ENCODE measurements around the gene PER3. TPM values are rescaled to one million over a fixed set of nuclear protein-coding genes. Genes with fewer than 3 reads are reported as not detected.

The PER3 gene
- total and polyA plus RNA-seq, 3 donors from 2014 or later, result 15.4 to 40.8 (median 32.7) TPM

DNA sequence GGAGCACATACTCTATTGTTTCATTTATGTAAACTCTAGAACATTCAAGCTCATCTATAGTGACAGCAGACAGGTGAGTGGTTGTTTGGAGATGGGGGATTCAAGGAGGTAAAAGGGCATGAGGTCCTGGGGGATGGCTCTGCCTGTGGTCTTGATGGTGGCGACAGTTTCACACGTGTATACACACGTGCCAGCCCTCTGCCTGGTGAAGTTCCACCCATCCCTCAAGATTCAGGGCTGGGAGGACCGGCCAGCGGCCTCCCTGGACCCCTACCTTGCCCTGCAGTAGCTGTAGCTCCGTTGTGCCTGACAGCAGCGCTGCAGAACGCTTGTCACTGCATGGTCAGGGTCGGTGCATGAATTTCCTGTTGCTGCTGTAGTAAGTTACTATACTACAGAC lies 107.7 kb downstream of the PER3 start:
- Histone ChIP-seq H3K4me1 (no peaks in the 10 kb centered on the region), H3K4me3 (no peak overlapping the region), H3K27me3 (no peaks in the 10 kb centered on the region), H3K9me3 (no peaks in the 10 kb centered on the region), H3K36me3 (ENCODE audit: low read depth, missing control alignments) (no peaks in the 10 kb centered on the region), H3K27ac (no peak overlapping the region)
- DNase-seq, result no peak
- WGBS, 2 donors, result 68 to 69% methylated on average over 9 of the region's 9 CpGs
- TF ChIP-seq POLR2A (IDR thresholded peaks at IDR 0.05), result no peak
- TF ChIP-seq, protein P1, sequence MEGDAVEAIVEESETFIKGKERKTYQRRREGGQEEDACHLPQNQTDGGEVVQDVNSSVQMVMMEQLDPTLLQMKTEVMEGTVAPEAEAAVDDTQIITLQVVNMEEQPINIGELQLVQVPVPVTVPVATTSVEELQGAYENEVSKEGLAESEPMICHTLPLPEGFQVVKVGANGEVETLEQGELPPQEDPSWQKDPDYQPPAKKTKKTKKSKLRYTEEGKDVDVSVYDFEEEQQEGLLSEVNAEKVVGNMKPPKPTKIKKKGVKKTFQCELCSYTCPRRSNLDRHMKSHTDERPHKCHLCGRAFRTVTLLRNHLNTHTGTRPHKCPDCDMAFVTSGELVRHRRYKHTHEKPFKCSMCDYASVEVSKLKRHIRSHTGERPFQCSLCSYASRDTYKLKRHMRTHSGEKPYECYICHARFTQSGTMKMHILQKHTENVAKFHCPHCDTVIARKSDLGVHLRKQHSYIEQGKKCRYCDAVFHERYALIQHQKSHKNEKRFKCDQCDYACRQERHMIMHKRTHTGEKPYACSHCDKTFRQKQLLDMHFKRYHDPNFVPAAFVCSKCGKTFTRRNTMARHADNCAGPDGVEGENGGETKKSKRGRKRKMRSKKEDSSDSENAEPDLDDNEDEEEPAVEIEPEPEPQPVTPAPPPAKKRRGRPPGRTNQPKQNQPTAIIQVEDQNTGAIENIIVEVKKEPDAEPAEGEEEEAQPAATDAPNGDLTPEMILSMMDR (IDR thresholded peaks at IDR 0.05), result no peak
- intact Hi-C loops (cut with DNase I; ENCODE audit: low total_unique reads), result no loop called here

DNA sequence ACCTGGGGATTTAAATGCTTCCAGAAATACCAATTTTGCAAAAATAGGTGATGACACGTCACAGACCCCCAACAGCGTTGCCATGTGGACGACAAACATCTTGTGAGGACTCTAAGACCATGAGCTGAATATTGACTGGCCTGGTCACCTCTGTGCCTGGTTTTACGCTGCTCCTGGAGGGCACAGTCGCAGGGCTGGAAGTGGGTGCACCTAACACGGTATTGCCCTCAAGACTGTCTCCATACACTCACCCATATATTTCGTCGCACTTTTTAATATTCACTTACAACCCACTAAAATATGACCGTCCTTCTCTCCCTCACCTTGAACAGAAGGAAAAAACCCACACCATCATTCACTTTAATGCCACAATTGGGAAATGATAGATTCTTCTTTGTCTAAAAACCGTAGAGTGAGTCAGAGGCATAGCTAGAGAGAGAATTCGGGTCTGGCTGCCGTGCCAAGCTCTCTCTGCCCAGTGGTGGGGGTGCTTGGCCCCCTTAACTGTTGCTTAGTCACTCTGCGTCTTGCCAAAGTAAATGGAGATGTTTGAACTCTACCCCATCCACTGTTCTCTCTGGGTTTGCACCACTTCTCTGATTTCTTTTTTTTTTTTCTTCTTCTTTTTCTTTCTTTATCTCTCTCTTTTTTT lies 109.6 kb downstream of the PER3 start:
- H3K4me1 ChIP-seq, result no peaks in the 10 kb centered on the region
- no peak overlapping the region for H3K27ac ChIP-seq
- DNase-seq, result no peak
- H3K27me3 ChIP-seq, result no peaks in the 10 kb centered on the region
- H3K36me3 ChIP-seq (ENCODE audit: low read depth, missing control alignments), result no peaks in the 10 kb centered on the region
- TF ChIP-seq, protein P1 (IDR thresholded peaks at IDR 0.05), result no peak
- no peak for TF ChIP-seq POLR2A (IDR thresholded peaks at IDR 0.05)
- no peaks in the 10 kb centered on the region for H3K9me3 ChIP-seq
- no peak overlapping the region for H3K4me3 ChIP-seq
- WGBS, 2 donors, result 87 to 90% methylated on average over 13 of the region's 13 CpGs
- intact Hi-C loops (cut with DNase I; ENCODE audit: low total_unique reads), result no loop called here

Other genes starting within 250 kb of the PER3 start
- gene VAMP3, start 13.0 kb upstream of the PER3 start, total RNA-seq, result 10 to 100 TPM; 77.3 to 99.5 TPM
- gene VAMP3, start 13.0 kb upstream of the PER3 start, polyA plus RNA-seq (ENCODE audit: insufficient read depth, low read depth, low replicate concordance), result 95.5 TPM
- not detected for gene UTS2, start 68.8 kb downstream of the PER3 start, total RNA-seq
- 1.1 TPM for gene UTS2, start 68.8 kb downstream of the PER3 start, polyA plus RNA-seq (ENCODE audit: insufficient read depth, low read depth, low replicate concordance)
- under 1 TPM; 0.06 to 0.08 TPM for gene TNFRSF9, start 156.5 kb downstream of the PER3 start, total RNA-seq
- 0.24 TPM for gene TNFRSF9, start 156.5 kb downstream of the PER3 start, polyA plus RNA-seq (ENCODE audit: insufficient read depth, low read depth, low replicate concordance)
- gene PARK7, start 177.4 kb downstream of the PER3 start, total RNA-seq, result 100 to 1,000 TPM; 110 to 129 TPM
- gene PARK7, start 177.4 kb downstream of the PER3 start, polyA plus RNA-seq (ENCODE audit: insufficient read depth, low read depth, low replicate concordance), result 281 TPM
- gene ERRFI1, start 242.0 kb downstream of the PER3 start, total RNA-seq, result 10 to 100 TPM; 43.3 to 47.9 TPM
- 27.3 TPM for gene ERRFI1, start 242.0 kb downstream of the PER3 start, polyA plus RNA-seq (ENCODE audit: insufficient read depth, low read depth, low replicate concordance)